ENCODE data around the gene CLTCL1.

The CLTCL1 gene

DNA sequence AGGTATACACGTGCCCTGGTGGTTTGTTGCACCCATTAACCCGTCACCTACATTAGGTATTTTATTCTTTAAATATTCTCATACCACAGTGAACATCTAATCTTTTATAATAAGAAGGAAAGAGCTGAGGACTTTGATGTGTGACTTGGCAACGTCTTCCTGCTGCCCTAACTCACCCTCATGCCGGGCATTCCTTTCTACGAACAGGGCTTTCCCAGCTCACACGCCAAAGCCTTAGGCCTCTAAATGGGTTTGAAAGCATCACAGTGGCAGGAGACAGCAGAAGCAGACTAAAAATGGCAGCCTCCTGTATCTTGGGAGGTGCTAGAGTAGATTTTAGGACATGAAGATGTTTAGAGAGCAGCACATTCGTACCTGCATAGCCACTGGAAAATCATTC lies 52.6 kb downstream of the CLTCL1 start:
- H3K27ac ChIP-seq (ENCODE audit: low read depth, low read length): no peak overlapping the region
- H3K4me1 ChIP-seq (ENCODE audit: control insufficient read depth in 5 of 5, insufficient read depth in 5 of 5, low read length in 5 of 5): no peaks in the 10 kb centered on the region
- peak overlapping the region in 1 of 5 donors; percentile 0 for H3K9ac ChIP-seq (ENCODE audit: low read length in 5 of 5)
- H3K27me3 ChIP-seq (ENCODE audit: control insufficient read depth in 5 of 5, insufficient read depth in 4 of 5, low read length in 5 of 5): no peaks in the 10 kb centered on the region
- no peak overlapping the region for H3K4me3 ChIP-seq (ENCODE audit: low read depth in 1 of 5, low read length in 5 of 5)
- peaks cover 4 to 39% (median 20%) of the 10 kb centered on the region in 5 donors for H3K36me3 ChIP-seq (ENCODE audit: control insufficient read depth in 5 of 5, insufficient read depth in 5 of 5, low read length in 5 of 5)
- H3K9me3 ChIP-seq (ENCODE audit: control insufficient read depth in 5 of 5, low read length in 5 of 5): no peaks in the 10 kb centered on the region

GRCh38 chr22:19235874-19236273 lies 55.6 kb downstream of the CLTCL1 start:
- Histone ChIP-seq H3K9ac (ENCODE audit: low read length in 5 of 5) (no peak overlapping the region), H3K4me1 (ENCODE audit: control insufficient read depth in 5 of 5, insufficient read depth in 5 of 5, low read length in 5 of 5) (no peaks in the 10 kb centered on the region), H3K36me3 (ENCODE audit: control insufficient read depth in 5 of 5, insufficient read depth in 5 of 5, low read length in 5 of 5) (peaks cover 7 to 41% (median 33%) of the 10 kb centered on the region in 5 donors), H3K9me3 (ENCODE audit: control insufficient read depth in 5 of 5, low read length in 5 of 5) (no peaks in the 10 kb centered on the region), H3K27ac (ENCODE audit: low read depth, low read length) (no peak overlapping the region), H3K27me3 (ENCODE audit: control insufficient read depth in 5 of 5, insufficient read depth in 4 of 5, low read length in 5 of 5) (no peaks in the 10 kb centered on the region), H3K4me3 (ENCODE audit: low read depth in 1 of 5, low read length in 5 of 5) (no peak overlapping the region)

DNA sequence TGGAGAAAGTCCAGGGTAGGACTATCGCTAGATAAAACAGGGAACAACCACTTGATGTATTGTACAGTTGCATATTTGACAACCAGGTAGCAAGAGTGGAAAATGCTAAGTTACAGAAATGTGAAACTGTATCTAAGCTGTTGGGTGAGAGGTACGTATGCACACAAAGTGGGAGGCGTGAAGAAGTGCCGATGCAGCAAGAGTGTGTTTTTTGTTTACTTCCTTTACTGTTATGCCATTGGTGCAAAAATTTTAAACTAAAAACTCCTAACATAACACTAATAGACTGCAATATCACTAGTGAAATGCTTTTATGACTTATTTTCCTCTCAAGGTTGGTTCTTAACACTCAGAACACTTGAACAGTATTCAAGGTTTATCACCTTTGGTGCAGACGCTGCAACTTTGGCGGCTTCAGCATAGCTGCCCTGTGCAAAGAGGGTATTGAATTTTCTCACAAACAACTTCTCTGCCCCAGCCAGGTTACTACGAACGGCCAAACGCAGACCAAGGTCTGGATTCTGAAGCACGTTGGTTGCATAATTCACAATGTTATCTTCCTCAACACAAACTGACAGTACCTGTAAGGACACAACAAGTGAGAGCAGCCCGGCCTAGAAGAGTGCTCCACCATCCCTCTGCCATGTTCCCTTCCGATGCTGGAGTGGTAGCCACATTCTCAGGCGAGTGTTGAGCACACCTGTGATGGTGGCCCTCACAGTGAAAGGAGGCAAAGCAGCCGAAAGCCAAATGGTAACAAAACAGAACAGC lies 57.2 kb downstream of the CLTCL1 start:
- Histone ChIP-seq H3K27ac (ENCODE audit: low read depth, low read length) (no peak overlapping the region), H3K36me3 (ENCODE audit: control insufficient read depth in 5 of 5, insufficient read depth in 5 of 5, low read length in 5 of 5) (peaks cover 8 to 49% (median 39%) of the 10 kb centered on the region in 5 donors), H3K4me1 (ENCODE audit: control insufficient read depth in 5 of 5, insufficient read depth in 5 of 5, low read length in 5 of 5) (no peaks in the 10 kb centered on the region), H3K4me3 (ENCODE audit: low read depth in 1 of 5, low read length in 5 of 5) (no peak overlapping the region), H3K9ac (ENCODE audit: low read length in 5 of 5) (no peak overlapping the region), H3K27me3 (ENCODE audit: control insufficient read depth in 5 of 5, insufficient read depth in 4 of 5, low read length in 5 of 5) (no peaks in the 10 kb centered on the region), H3K9me3 (ENCODE audit: control insufficient read depth in 5 of 5, low read length in 5 of 5) (no peaks in the 10 kb centered on the region)

DNA sequence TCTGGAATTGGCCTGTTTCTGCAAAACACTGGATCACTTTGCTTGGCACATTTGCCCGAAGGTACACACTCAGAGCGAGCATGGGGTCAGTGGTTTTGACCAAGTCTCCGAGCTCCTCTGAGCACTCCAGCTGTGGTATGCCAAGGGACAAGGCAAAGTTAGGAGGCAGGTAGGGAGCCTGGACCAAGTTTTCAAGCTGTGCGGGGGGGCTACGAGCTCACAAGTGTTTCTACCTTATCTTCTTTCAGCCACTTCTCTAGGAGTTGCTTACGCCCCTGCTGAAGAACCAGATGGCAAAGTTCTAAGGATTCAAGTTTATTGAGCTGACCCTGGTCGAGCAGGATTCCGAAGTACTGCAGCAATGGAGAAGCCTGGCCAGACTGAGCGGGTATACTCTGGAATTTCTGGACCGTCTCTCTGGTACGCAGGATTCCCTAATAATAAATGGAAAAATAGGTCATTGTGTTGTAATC lies 58.3 kb downstream of the CLTCL1 start:
- no peak overlapping the region for H3K4me3 ChIP-seq (ENCODE audit: low read depth in 1 of 5, low read length in 5 of 5)
- no peak overlapping the region for H3K27ac ChIP-seq (ENCODE audit: low read depth, low read length)
- H3K9me3 ChIP-seq (ENCODE audit: control insufficient read depth in 5 of 5, low read length in 5 of 5): no peaks in the 10 kb centered on the region
- H3K9ac ChIP-seq (ENCODE audit: low read length in 5 of 5): no peak overlapping the region
- no peaks in the 10 kb centered on the region for H3K4me1 ChIP-seq (ENCODE audit: control insufficient read depth in 5 of 5, insufficient read depth in 5 of 5, low read length in 5 of 5)
- H3K27me3 ChIP-seq (ENCODE audit: control insufficient read depth in 5 of 5, insufficient read depth in 4 of 5, low read length in 5 of 5): no peaks in the 10 kb centered on the region
- H3K36me3 ChIP-seq (ENCODE audit: control insufficient read depth in 5 of 5, insufficient read depth in 5 of 5, low read length in 5 of 5): peaks cover 12 to 43% (median 34%) of the 10 kb centered on the region in 5 donors

DNA sequence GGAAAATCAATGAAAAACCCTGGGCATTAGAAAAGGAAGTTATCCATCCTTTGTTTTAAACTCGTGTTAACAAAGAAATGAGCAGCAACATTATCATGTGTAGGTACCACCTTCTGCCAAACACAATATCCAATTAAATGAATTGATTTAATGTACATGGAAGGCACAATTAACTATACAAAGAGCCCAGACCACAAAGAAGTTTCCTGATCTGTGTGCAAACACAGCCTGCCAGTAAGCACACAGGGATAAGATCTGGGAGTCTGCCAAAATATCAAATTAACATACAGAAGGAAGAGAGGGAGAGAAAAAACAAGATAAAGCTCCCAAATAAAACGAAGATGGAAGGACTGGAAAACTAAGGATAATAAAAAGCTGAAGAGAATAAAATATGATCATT lies 58.9 kb downstream of the CLTCL1 start:
- H3K9ac ChIP-seq (ENCODE audit: low read length in 5 of 5): no peak overlapping the region
- peaks cover 12 to 48% (median 40%) of the 10 kb centered on the region in 5 donors for H3K36me3 ChIP-seq (ENCODE audit: control insufficient read depth in 5 of 5, insufficient read depth in 5 of 5, low read length in 5 of 5)
- H3K4me1 ChIP-seq (ENCODE audit: control insufficient read depth in 5 of 5, insufficient read depth in 5 of 5, low read length in 5 of 5): no peaks in the 10 kb centered on the region
- no peak overlapping the region for H3K4me3 ChIP-seq (ENCODE audit: low read depth in 1 of 5, low read length in 5 of 5)
- H3K27ac ChIP-seq (ENCODE audit: low read depth, low read length): no peak overlapping the region
- no peaks in the 10 kb centered on the region for H3K27me3 ChIP-seq (ENCODE audit: control insufficient read depth in 5 of 5, insufficient read depth in 4 of 5, low read length in 5 of 5)
- no peaks in the 10 kb centered on the region for H3K9me3 ChIP-seq (ENCODE audit: control insufficient read depth in 5 of 5, low read length in 5 of 5)

- H3K9ac ChIP-seq (ENCODE audit: low read length in 5 of 5): no peak overlapping the region
- H3K36me3 ChIP-seq (ENCODE audit: control insufficient read depth in 5 of 5, insufficient read depth in 5 of 5, low read length in 5 of 5): peaks cover 12 to 46% (median 40%) of the 10 kb centered on the region in 5 donors
- no peaks in the 10 kb centered on the region for H3K4me1 ChIP-seq (ENCODE audit: control insufficient read depth in 5 of 5, insufficient read depth in 5 of 5, low read length in 5 of 5)
- no peak overlapping the region for H3K4me3 ChIP-seq (ENCODE audit: low read depth in 1 of 5, low read length in 5 of 5)
- H3K27me3 ChIP-seq (ENCODE audit: control insufficient read depth in 5 of 5, insufficient read depth in 4 of 5, low read length in 5 of 5): no peaks in the 10 kb centered on the region
- no peak overlapping the region for H3K27ac ChIP-seq (ENCODE audit: low read depth, low read length)
- no peaks in the 10 kb centered on the region for H3K9me3 ChIP-seq (ENCODE audit: control insufficient read depth in 5 of 5, low read length in 5 of 5)
Observed at GRCh38 chr22:19231986-19232385, 59.5 kb downstream of the CLTCL1 start.

- Histone ChIP-seq H3K9ac (ENCODE audit: low read length in 5 of 5) (no peak overlapping the region), H3K4me1 (ENCODE audit: control insufficient read depth in 5 of 5, insufficient read depth in 5 of 5, low read length in 5 of 5) (no peaks in the 10 kb centered on the region), H3K9me3 (ENCODE audit: control insufficient read depth in 5 of 5, low read length in 5 of 5) (no peaks in the 10 kb centered on the region), H3K36me3 (ENCODE audit: control insufficient read depth in 5 of 5, insufficient read depth in 5 of 5, low read length in 5 of 5) (peaks cover 12 to 56% (median 55%) of the 10 kb centered on the region in 5 donors), H3K27ac (ENCODE audit: low read depth, low read length) (no peak overlapping the region), H3K4me3 (ENCODE audit: low read depth in 1 of 5, low read length in 5 of 5) (no peak overlapping the region), H3K27me3 (ENCODE audit: control insufficient read depth in 5 of 5, insufficient read depth in 4 of 5, low read length in 5 of 5) (no peaks in the 10 kb centered on the region)
Observed at GRCh38 chr22:19229600-19229999, 61.9 kb downstream of the CLTCL1 start.

GRCh38 chr22:19228179-19228578 lies 63.3 kb downstream of the CLTCL1 start:
- no peak overlapping the region for H3K4me3 ChIP-seq (ENCODE audit: low read depth in 1 of 5, low read length in 5 of 5)
- peaks cover 5 to 62% (median 54%) of the 10 kb centered on the region in 5 donors for H3K36me3 ChIP-seq (ENCODE audit: control insufficient read depth in 5 of 5, insufficient read depth in 5 of 5, low read length in 5 of 5)
- H3K9ac ChIP-seq (ENCODE audit: low read length in 5 of 5): no peak overlapping the region
- no peaks in the 10 kb centered on the region for H3K9me3 ChIP-seq (ENCODE audit: control insufficient read depth in 5 of 5, low read length in 5 of 5)
- H3K4me1 ChIP-seq (ENCODE audit: control insufficient read depth in 5 of 5, insufficient read depth in 5 of 5, low read length in 5 of 5): no peaks in the 10 kb centered on the region
- no peaks in the 10 kb centered on the region for H3K27me3 ChIP-seq (ENCODE audit: control insufficient read depth in 5 of 5, insufficient read depth in 4 of 5, low read length in 5 of 5)
- H3K27ac ChIP-seq (ENCODE audit: low read depth, low read length): no peak overlapping the region

DNA sequence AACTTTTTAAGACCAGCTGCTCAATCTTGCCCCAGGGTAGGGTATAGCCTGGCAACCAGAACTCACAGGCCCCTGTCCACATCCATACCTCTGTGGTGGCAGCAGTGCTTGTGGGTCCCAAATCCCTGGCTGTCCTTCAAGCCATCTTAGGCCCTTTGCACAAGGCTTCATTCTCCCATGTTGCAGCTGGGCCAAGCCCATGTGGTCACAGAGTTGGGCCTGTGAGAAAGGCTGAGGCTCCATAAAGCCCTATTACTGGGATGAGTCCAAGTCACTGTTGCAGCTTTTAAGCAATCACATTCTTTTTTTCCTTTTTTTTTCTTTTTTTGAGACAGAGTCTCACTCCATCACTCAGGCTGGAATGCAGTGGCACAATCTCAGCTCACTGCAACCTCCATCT lies 65.1 kb downstream of the CLTCL1 start:
- Histone ChIP-seq H3K36me3 (ENCODE audit: control insufficient read depth in 5 of 5, insufficient read depth in 5 of 5, low read length in 5 of 5) (peaks cover 9 to 66% (median 61%) of the 10 kb centered on the region in 5 donors), H3K4me1 (ENCODE audit: control insufficient read depth in 5 of 5, insufficient read depth in 5 of 5, low read length in 5 of 5) (no peaks in the 10 kb centered on the region), H3K9ac (ENCODE audit: low read length in 5 of 5) (no peak overlapping the region), H3K27ac (ENCODE audit: low read depth, low read length) (no peak overlapping the region), H3K27me3 (ENCODE audit: control insufficient read depth in 5 of 5, insufficient read depth in 4 of 5, low read length in 5 of 5) (no peaks in the 10 kb centered on the region), H3K9me3 (ENCODE audit: control insufficient read depth in 5 of 5, low read length in 5 of 5) (no peaks in the 10 kb centered on the region), H3K4me3 (ENCODE audit: low read depth in 1 of 5, low read length in 5 of 5) (no peak overlapping the region)

DNA sequence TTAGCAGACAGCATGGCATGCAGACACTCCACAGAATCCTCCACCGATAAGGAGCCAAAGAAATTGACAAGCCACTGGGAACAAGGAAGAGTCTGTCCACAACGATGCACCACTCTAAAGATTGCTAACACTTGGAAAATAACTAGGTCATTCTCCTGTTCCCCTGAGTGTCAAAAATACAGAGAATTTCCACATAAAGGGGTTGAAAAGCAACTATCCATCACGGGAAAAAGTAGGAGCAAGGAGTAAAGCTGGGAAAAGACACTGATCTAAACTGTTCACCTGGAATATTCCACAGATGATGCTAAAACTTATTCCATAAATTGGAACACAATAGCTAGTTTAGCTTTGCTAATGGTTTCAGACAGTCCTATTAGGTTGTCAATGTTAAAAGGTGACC lies 66.0 kb downstream of the CLTCL1 start:
- no peaks in the 10 kb centered on the region for H3K27me3 ChIP-seq (ENCODE audit: control insufficient read depth in 5 of 5, insufficient read depth in 4 of 5, low read length in 5 of 5)
- H3K4me3 ChIP-seq (ENCODE audit: low read depth in 1 of 5, low read length in 5 of 5): no peak overlapping the region
- peaks cover 9 to 70% (median 63%) of the 10 kb centered on the region in 5 donors for H3K36me3 ChIP-seq (ENCODE audit: control insufficient read depth in 5 of 5, insufficient read depth in 5 of 5, low read length in 5 of 5)
- H3K4me1 ChIP-seq (ENCODE audit: control insufficient read depth in 5 of 5, insufficient read depth in 5 of 5, low read length in 5 of 5): no peaks in the 10 kb centered on the region
- H3K9me3 ChIP-seq (ENCODE audit: control insufficient read depth in 5 of 5, low read length in 5 of 5): no peaks in the 10 kb centered on the region
- no peak overlapping the region for H3K9ac ChIP-seq (ENCODE audit: low read length in 5 of 5)
- no peak overlapping the region for H3K27ac ChIP-seq (ENCODE audit: low read depth, low read length)

All from subcutaneous abdominal adipose tissue (tissue), 5 donors.